GM12872 (cell line): Measurements from ENCODE around the gene CRYGN.

Source experiments
- TF ChIP-seq, protein P1 (sequence below): IDR thresholded peaks from 3 replicates; pipeline ENCODE4 v1.5.1; 2011; ENCODE audit warnings: low read depth, mild to moderate bottlenecking, low read length, moderate library complexity; ENCODE audit not compliant: insufficient read depth

The CRYGN gene

DNA sequence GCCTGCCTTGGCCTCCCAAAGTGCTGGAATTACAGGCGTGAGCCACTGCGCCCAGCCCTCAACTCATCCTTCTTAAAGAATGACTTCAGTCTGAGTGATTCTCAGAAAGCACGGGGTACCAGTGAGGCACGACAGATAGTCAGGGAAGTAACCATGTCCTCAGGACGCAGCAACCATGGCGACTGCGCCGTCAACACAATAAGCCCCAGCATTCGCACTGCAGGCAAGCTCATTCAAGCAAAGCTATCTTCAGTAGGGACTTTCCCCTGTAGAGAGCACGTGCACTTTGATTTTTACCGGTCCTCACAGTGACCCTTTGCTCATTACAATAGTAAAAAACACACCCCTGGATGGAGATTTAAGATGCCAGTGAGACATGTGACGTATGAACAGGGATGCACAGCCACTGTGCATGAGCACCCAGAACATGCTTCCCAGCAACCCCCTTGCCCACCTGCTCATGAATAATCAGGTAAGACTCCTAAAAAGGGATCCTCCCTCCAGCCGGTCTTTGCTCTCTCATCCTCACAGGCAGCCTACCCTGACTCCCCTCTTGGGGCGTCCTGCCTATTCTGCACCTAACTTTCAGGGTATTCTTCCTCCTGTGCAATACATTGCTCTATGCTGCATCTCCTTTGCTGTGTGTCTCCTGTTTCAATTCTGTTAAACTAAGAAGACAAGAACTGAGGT lies 39.2 kb downstream of the CRYGN start:
- TF ChIP-seq, protein P1, sequence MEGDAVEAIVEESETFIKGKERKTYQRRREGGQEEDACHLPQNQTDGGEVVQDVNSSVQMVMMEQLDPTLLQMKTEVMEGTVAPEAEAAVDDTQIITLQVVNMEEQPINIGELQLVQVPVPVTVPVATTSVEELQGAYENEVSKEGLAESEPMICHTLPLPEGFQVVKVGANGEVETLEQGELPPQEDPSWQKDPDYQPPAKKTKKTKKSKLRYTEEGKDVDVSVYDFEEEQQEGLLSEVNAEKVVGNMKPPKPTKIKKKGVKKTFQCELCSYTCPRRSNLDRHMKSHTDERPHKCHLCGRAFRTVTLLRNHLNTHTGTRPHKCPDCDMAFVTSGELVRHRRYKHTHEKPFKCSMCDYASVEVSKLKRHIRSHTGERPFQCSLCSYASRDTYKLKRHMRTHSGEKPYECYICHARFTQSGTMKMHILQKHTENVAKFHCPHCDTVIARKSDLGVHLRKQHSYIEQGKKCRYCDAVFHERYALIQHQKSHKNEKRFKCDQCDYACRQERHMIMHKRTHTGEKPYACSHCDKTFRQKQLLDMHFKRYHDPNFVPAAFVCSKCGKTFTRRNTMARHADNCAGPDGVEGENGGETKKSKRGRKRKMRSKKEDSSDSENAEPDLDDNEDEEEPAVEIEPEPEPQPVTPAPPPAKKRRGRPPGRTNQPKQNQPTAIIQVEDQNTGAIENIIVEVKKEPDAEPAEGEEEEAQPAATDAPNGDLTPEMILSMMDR, result no peak

DNA sequence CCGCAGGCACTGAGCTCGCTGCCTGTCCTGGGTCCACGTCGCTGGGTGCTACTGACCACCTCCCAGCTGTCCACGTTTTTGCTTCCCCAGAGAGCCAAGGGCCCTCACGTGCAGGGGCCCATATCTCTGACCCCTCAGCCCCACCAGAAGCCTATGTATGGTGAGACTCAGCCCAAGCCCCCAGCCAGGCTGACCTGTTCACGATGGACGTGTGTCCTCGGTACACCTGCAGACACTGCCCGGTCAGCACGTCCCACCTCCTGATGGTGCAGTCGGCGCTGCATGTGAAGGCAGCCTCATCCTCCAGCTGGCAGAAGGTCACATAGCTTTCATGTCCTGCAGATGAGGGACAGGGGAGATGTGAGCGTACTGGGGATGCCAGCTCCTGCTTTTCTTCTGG lies 40.0 kb downstream of the CRYGN start:
- TF ChIP-seq, protein P1, result no peak

DNA sequence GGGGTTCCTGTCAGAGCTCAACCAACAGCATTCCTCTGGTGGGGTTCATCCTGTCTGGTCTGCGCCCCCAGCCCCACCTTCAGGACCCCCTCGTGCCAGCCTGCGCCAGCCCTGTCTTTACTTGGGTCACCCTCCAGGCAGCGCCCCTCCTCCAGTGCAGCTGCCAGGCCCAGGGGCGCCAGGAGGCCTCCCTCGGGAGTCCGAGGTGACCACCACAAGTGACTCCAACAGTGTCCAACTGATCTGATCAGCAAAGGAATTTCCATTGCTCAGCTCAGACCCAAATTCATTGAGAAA lies 40.7 kb downstream of the CRYGN start:
- TF ChIP-seq, protein P1, result no peak

DNA sequence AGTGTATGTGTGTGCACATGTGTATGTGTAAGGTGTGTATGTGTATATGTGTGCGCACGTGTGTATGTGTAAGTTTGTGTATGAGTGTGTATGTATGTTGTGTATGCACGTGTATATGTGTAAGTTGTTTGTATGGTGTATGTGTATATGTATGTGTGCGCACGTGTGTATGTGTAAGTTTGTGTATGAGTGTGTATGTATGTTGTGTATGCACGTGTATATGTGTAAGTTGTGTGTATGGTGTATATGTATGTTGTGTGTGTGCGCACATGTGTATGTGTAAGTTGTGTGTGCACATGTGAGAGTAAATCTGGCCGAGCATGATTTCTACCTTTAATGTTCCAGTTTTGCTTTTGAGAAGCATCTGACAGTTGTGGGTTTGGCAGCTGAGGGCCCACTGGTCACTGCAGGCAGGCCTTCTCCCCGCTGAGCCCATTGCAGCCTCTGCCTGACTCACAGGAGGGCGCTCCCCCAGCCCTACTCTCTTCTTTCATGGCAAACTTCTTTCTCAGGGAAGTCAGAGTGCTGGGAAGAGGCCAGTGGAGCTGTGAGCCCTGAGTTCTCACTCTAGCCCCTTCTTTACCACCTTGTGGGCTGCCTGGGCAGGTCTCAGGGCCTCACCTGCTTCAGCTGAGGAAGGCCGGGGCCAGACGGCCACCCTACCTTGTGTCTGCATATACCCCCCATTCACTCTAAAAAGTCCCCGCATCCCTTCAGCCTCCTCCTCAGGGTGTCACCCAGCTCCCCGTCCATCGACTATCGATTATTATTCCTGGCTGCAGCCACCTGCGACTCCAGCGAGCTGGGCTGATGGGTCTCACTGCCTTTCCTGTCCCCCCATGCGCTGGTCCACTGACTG lies 41.3 kb downstream of the CRYGN start:
- TF ChIP-seq, protein P1, result no peak

DNA sequence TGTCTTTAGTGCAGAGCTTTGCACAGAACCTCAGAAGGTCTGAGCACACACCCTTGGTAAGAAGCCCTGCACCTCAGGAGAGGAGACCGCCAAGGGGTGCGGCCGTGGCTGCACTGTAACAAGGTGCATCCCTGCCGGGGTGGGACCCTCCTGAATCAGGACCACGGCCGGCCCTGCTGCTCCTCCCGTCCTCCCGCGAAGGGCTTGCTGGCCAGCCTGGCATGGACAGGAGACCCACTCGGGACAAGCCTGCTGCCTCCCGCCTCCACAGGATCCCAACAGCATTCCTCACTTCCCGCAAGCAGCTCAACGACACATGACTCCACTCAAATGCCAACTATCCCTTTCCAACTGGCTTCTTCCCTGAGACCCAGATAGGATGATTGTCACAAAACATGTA lies 42.9 kb downstream of the CRYGN start:
- TF ChIP-seq, protein P1, result no peak

DNA sequence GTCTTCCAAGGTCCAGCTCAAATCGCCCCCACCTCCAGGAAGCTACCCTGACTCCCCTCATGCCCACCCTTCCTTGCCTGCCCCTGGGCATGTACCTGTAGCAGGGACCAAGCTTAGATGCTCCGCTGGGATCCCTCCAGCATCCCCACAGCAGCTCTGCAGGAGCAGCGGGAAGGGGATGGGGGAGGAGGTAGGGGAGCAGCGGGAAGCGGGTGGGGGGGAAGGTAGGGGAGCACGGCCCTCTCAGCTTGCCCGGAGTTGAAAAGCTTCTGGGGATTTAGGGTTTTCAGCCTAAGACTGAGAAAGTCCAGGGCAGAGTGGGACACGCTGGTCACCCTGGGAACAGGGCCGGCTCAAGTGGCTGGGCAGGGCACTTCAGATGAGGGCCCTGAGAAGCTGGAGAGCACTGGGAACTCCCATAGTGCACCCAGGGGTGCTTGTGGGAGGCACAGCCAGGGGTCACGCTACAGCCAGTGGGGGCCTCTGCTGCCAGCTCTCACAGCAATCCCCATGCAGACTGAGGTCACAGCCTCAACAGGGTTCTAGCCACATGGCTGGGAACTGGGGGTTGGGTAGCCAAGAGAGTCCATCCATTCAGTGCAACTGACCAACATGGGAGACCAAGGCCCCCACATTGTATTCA lies 43.5 kb downstream of the CRYGN start:
- TF ChIP-seq, protein P1, result no peak

DNA sequence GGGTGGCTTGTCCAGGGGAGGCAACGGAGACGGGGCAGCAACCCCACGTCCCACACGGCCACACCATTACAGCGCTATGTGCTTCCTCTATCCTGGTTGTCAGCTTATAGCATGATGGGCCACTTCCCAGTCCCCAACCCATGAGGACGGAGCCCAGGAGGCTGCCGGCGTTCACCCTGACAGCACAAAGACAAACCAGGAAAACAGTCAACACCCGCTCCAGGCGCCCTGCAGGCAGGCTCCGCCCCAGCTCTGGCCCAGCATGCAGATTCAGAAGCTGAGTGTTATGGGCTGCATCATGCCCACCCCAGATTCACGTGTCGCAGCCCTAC lies 44.9 kb downstream of the CRYGN start:
- TF ChIP-seq, protein P1, result no peak
